A549 (cell line): ENCODE measurements around the gene CIT. TPM values are rescaled to one million over a fixed set of nuclear protein-coding genes. Genes with fewer than 3 reads are reported as not detected.

ENCODE experiments used
- ATAC-seq, 2 experiments: fragments of 200-7000 bp in 1 of 2; fragments of >200 bp in 1 of 2; cut with Nextera tagmentation in 1 of 2; cut with Tn5 transposase in 1 of 2; 3 replicates each; pipeline versions ENCODE4 v1.8.0 to v1.9.1; 2018 to 2020; ENCODE audit warnings: mild to moderate bottlenecking in 1 of 2, moderate library complexity in 1 of 2
- CTCF ChIA-PET: fragments of 300-600 bp; sonication (Branson Sonifier 250); formaldehyde crosslinking; extraction: SDS; loops from one replicate; lab custom pipeline; 2021; ENCODE audit warnings: antibody characterized with exemption, inconsistent platforms; lab: Yijun Ruan, JAX
- POLR2A ChIA-PET: fragments of 350-600 bp; formaldehyde crosslinking; extraction: SDS; loops from one replicate; lab custom pipeline; 2021; ENCODE audit warnings: antibody characterized with exemption, inconsistent platforms; lab: Yijun Ruan, JAX
- DNase-seq, 2 experiments: peaks; one replicate each; pipeline versions ENCODE4 v3.0.0 to v3.0.0-alpha.2; 2011 to 2016; ENCODE audit warnings: low read depth in 1 of 2, low spot score in 1 of 2
- FAIRE-seq: peaks from 2 replicates; lab custom pipeline; 2011; peaks lifted over from hg19 to GRCh38; lab: Jason Lieb, UNC
- H3K27ac ChIP-seq, 2 experiments: fragments of >200 bp; sonication (Bioruptor Twin); formaldehyde crosslinking; 3 replicates each; pipeline ENCODE4 v1.5.1; 2016 to 2017
- H3K4me1 ChIP-seq: fragments of >200 bp; sonication (Bioruptor Twin); formaldehyde crosslinking; 3 replicates; pipeline ENCODE4 v1.6.1; 2016
- H3K4me2 ChIP-seq: fragments of >200 bp; sonication (Bioruptor Twin); formaldehyde crosslinking; 3 replicates; pipeline ENCODE4 v1.6.1; 2016
- H3K4me3 ChIP-seq: fragments of >200 bp; sonication (Bioruptor Twin); formaldehyde crosslinking; 3 replicates; pipeline ENCODE4 v1.5.1; 2016
- H3K9me3 ChIP-seq: fragments of >200 bp; sonication (Bioruptor Twin); formaldehyde crosslinking; 3 replicates; pipeline ENCODE4 v1.6.1; 2016
- CBX2 ChIP-seq: fragments of 200-600 bp; sonication (generic); IDR thresholded peaks from 2 replicates; pipeline ENCODE4 v1.6.1; 2016; ENCODE audit warnings: low read depth, mild to moderate bottlenecking, borderline replicate concordance
- CEBPB ChIP-seq, 2 experiments: fragments of >200 bp in 1 of 2; sonication (Bioruptor Twin) in 1 of 2; formaldehyde crosslinking in 1 of 2; IDR thresholded peaks; 2 replicates each; pipeline ENCODE4 v1.6.1; 2012 to 2016
- EP300 ChIP-seq, 2 experiments: fragments of >200 bp; sonication (Bioruptor Twin); formaldehyde crosslinking; IDR thresholded peaks; 2 replicates in 1 of 2; 3 replicates in 1 of 2; pipeline ENCODE4 v1.6.1; 2016 to 2017
- FOSB ChIP-seq: fragments of 250-450 bp; sonication (Bioruptor Pico); IDR thresholded peaks from 2 replicates; pipeline ENCODE4 v1.5.0; 2020; ENCODE audit warnings: mild to moderate bottlenecking, moderate library complexity
- FOSL2 ChIP-seq, 2 experiments: fragments of 450-650 bp in 1 of 2; fragments of >200 bp in 1 of 2; sonication (Bioruptor Twin) in 1 of 2; formaldehyde crosslinking; IDR thresholded peaks; 2 replicates each; pipeline versions ENCODE4 v1.5.0 to v1.6.1; 2016 to 2020; ENCODE audit warnings: mild to moderate bottlenecking in 1 of 2, moderate library complexity in 1 of 2
- GATA3 ChIP-seq: IDR thresholded peaks from 2 replicates; pipeline ENCODE4 v1.6.1; 2012; ENCODE audit warnings: borderline replicate concordance
- HEYL ChIP-seq: fragments of 250-450 bp; sonication (Bioruptor Pico); IDR thresholded peaks from 2 replicates; pipeline ENCODE4 v1.8.0; 2021; ENCODE audit warnings: mild to moderate bottlenecking, moderate library complexity
- JUNB ChIP-seq: fragments of >200 bp; sonication (Bioruptor Twin); formaldehyde crosslinking; IDR thresholded peaks from 2 replicates; pipeline ENCODE4 v1.6.1; 2016
- KDM5A ChIP-seq: fragments of 200-600 bp; sonication (generic); IDR thresholded peaks from 2 replicates; pipeline ENCODE4 v1.6.1; 2016; ENCODE audit warnings: antibody characterized with exemption, mild to moderate bottlenecking
- MAFK ChIP-seq: fragments of 450-650 bp; IDR thresholded peaks from 2 replicates; pipeline ENCODE4 v1.6.1; 2014; ENCODE audit not compliant: partially characterized antibody
- NPAS2 ChIP-seq: fragments of 250-450 bp; sonication (Bioruptor Pico); IDR thresholded peaks from 2 replicates; pipeline ENCODE4 v1.8.0; 2022; ENCODE audit warnings: mild to moderate bottlenecking, moderate library complexity, borderline replicate concordance
- NR3C1 ChIP-seq: fragments of >200 bp; sonication (Bioruptor Twin); formaldehyde crosslinking; IDR thresholded peaks from 3 replicates; pipeline ENCODE4 v1.6.1; 2017
- PHF8 ChIP-seq: fragments of 200-600 bp; sonication (generic); IDR thresholded peaks from 2 replicates; pipeline ENCODE4 v1.6.1; 2016; ENCODE audit warnings: low read depth, mild to moderate bottlenecking, antibody characterized with exemption, moderate library complexity, borderline replicate concordance
- RARB ChIP-seq: fragments of 250-450 bp; sonication (Bioruptor Pico); IDR thresholded peaks from 2 replicates; pipeline ENCODE4 v1.8.0; 2021; ENCODE audit warnings: mild to moderate bottlenecking, moderate library complexity
- RFX5 ChIP-seq: fragments of 450-650 bp; IDR thresholded peaks from 2 replicates; pipeline ENCODE4 v1.7.1; 2014; ENCODE audit warnings: antibody characterized with exemption, mild to moderate bottlenecking, moderate library complexity
- TFCP2L1 ChIP-seq: fragments of 250-450 bp; sonication (Bioruptor Pico); IDR thresholded peaks from 2 replicates; pipeline ENCODE4 v1.5.0; 2021; ENCODE audit warnings: mild to moderate bottlenecking
- TP53 ChIP-seq: fragments of 250-450 bp; sonication (Bioruptor Pico); IDR thresholded peaks from 2 replicates; pipeline ENCODE4 v1.5.0; 2021; ENCODE audit warnings: mild to moderate bottlenecking, moderate library complexity
- ZFP36 ChIP-seq: fragments of 450-650 bp; IDR thresholded peaks from 2 replicates; pipeline ENCODE4 v1.6.1; 2014; ENCODE audit warnings: borderline replicate concordance; ENCODE audit not compliant: partially characterized antibody
- ZNF302 ChIP-seq: fragments of 250-450 bp; sonication (Bioruptor Pico); IDR thresholded peaks from 2 replicates; pipeline ENCODE4 v1.9.0; 2021; ENCODE audit warnings: inconsistent platforms, mild to moderate bottlenecking, moderate library complexity
- ZSCAN20 ChIP-seq: fragments of 250-450 bp; sonication (Bioruptor Pico); IDR thresholded peaks from 2 replicates; pipeline ENCODE4 v1.8.0; 2022; ENCODE audit warnings: mild to moderate bottlenecking, moderate library complexity
- WGBS: methylation state at CpG from one replicate; pipeline ENCODE4 v1.1.6; 2017; ENCODE audit errors: missing lambda C conversion rate; 5-methylcytosine and 5-hydroxymethylcytosine counted together
- polyA plus RNA-seq, 4 experiments: library from polyadenylated mRNA; depleted of rRNA in 3 of 4; stranded (reverse); fragments of >200 nt; fragmentation: RNase III in 1 of 4; extraction: RNeasy Plus Mini Kit Qiagen cat#74134 plus additional on column Dnase treatment in 1 of 4; gene quantifications; 2 replicates in 3 of 4; 3 replicates in 1 of 4; pipeline ENCODE4 v1.2.3, GENCODE V29; 2011 to 2017
- TF ChIP-seq, protein P1 (sequence below): fragments of 250-450 bp; sonication (Bioruptor Pico); IDR thresholded peaks from 2 replicates; pipeline ENCODE4 v1.5.0; 2021; ENCODE audit warnings: mild to moderate bottlenecking, moderate library complexity, borderline replicate concordance
- TF ChIP-seq, protein P2 (sequence below): fragments of >200 bp; sonication (Bioruptor Twin); formaldehyde crosslinking; IDR thresholded peaks from 3 replicates; pipeline ENCODE4 v1.5.1; 2016
- TF ChIP-seq, protein P3 (sequence below): fragments of >200 bp; sonication (Bioruptor Twin); formaldehyde crosslinking; IDR thresholded peaks from 2 replicates; pipeline ENCODE4 v1.6.1; 2016
- TF ChIP-seq, protein P4 (sequence below): fragments of 250-450 bp; sonication (Bioruptor Pico); IDR thresholded peaks from 2 replicates; pipeline ENCODE4 v1.5.0; 2020; ENCODE audit warnings: low read depth, mild to moderate bottlenecking, moderate library complexity
- TF ChIP-seq, protein P5 (sequence below): fragments of 150-350 bp; IDR thresholded peaks from 2 replicates; pipeline ENCODE4 v1.6.1; 2014; ENCODE audit warnings: low read depth, mild to moderate bottlenecking, low read length
- TF ChIP-seq, protein P6 (sequence below): IDR thresholded peaks from 2 replicates; pipeline ENCODE4 v1.6.1; 2012; ENCODE audit warnings: low read depth, borderline replicate concordance

CIT gene
- polyA plus RNA-seq, 2 of the 4 experiments (the other 2 are of a cell fraction), result 12.5 to 25.4 TPM

DNA sequence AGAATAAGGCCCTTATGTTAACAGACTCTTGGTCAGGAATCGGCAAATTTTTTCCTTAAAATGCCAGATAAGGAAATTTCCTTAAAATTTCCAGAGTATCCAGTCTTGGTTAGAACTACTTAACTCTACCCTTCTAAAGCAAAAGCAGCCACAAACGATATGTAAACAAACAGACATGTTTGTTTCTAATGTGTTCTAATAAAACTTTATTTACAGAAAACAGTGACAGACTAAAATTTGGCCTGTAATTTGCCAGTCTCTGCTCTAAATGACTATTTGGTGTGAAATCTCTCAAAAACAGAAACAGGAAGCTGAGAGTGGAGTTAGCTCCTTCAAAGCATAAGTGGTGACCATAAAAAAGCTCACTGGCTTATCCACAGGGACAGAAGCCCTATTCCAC, 131.0 kb downstream of the CIT start:
- no peak for ATAC-seq
- WGBS, result 88% methylated on average over 2 of the region's 2 CpGs
- H3K9me3 ChIP-seq, result peaks cover 14% of the 10 kb centered on the region
- TF ChIP-seq, protein P1, sequence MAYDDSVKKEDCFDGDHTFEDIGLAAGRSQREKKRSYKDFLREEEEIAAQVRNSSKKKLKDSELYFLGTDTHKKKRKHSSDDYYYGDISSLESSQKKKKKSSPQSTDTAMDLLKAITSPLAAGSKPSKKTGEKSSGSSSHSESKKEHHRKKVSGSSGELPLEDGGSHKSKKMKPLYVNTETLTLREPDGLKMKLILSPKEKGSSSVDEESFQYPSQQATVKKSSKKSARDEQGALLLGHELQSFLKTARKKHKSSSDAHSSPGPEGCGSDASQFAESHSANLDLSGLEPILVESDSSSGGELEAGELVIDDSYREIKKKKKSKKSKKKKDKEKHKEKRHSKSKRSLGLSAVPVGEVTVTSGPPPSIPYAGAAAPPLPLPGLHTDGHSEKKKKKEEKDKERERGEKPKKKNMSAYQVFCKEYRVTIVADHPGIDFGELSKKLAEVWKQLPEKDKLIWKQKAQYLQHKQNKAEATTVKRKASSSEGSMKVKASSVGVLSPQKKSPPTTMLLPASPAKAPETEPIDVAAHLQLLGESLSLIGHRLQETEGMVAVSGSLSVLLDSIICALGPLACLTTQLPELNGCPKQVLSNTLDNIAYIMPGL (CRISPR knock-in tag), result no peak
- no peak for TF ChIP-seq TFCP2L1 (CRISPR knock-in tag)
- TF ChIP-seq, protein P2, sequence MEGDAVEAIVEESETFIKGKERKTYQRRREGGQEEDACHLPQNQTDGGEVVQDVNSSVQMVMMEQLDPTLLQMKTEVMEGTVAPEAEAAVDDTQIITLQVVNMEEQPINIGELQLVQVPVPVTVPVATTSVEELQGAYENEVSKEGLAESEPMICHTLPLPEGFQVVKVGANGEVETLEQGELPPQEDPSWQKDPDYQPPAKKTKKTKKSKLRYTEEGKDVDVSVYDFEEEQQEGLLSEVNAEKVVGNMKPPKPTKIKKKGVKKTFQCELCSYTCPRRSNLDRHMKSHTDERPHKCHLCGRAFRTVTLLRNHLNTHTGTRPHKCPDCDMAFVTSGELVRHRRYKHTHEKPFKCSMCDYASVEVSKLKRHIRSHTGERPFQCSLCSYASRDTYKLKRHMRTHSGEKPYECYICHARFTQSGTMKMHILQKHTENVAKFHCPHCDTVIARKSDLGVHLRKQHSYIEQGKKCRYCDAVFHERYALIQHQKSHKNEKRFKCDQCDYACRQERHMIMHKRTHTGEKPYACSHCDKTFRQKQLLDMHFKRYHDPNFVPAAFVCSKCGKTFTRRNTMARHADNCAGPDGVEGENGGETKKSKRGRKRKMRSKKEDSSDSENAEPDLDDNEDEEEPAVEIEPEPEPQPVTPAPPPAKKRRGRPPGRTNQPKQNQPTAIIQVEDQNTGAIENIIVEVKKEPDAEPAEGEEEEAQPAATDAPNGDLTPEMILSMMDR, result no peak
- no peak for TF ChIP-seq RARB
- TF ChIP-seq NPAS2 (CRISPR knock-in tag), result no peak
- TF ChIP-seq, protein P3, sequence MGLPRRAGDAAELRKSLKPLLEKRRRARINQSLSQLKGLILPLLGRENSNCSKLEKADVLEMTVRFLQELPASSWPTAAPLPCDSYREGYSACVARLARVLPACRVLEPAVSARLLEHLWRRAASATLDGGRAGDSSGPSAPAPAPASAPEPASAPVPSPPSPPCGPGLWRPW, result no peak
- no peak for TF ChIP-seq HEYL (CRISPR knock-in tag)
- TF ChIP-seq GATA3, result no peak
- no peak for TF ChIP-seq CBX2
- TF ChIP-seq, protein P4, sequence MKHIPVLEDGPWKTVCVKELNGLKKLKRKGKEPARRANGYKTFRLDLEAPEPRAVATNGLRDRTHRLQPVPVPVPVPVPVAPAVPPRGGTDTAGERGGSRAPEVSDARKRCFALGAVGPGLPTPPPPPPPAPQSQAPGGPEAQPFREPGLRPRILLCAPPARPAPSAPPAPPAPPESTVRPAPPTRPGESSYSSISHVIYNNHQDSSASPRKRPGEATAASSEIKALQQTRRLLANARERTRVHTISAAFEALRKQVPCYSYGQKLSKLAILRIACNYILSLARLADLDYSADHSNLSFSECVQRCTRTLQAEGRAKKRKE, result no peak
- TF ChIP-seq, protein P5, sequence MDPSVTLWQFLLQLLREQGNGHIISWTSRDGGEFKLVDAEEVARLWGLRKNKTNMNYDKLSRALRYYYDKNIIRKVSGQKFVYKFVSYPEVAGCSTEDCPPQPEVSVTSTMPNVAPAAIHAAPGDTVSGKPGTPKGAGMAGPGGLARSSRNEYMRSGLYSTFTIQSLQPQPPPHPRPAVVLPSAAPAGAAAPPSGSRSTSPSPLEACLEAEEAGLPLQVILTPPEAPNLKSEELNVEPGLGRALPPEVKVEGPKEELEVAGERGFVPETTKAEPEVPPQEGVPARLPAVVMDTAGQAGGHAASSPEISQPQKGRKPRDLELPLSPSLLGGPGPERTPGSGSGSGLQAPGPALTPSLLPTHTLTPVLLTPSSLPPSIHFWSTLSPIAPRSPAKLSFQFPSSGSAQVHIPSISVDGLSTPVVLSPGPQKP, result no peak
- TF ChIP-seq RFX5, result no peak
- TF ChIP-seq CEBPB (IDR thresholded peaks at IDR 0.05), result no peak
- TF ChIP-seq NR3C1, result no peak
- TF ChIP-seq KDM5A, result no peak
- no peak for TF ChIP-seq PHF8
- no peak for TF ChIP-seq ZFP36
- no peak for TF ChIP-seq ZNF302
- TF ChIP-seq, all 56 proteins: peak for 0
- CTCF ChIA-PET, result interaction anchor here (0.6 kb wide), 1 partner anchor 51 kb away, joined by 3 read pairs; no protein-coding TSS in a partner anchor
- Histone ChIP-seq H3K27ac (no peak overlapping the region), H3K4me2 (no peak overlapping the region), H3K4me1 (no peaks in the 10 kb centered on the region), H3K4me3 (no peak overlapping the region)
- no peak for FAIRE-seq
- POLR2A ChIA-PET, result no interaction called here
- no peak for DNase-seq

DNA sequence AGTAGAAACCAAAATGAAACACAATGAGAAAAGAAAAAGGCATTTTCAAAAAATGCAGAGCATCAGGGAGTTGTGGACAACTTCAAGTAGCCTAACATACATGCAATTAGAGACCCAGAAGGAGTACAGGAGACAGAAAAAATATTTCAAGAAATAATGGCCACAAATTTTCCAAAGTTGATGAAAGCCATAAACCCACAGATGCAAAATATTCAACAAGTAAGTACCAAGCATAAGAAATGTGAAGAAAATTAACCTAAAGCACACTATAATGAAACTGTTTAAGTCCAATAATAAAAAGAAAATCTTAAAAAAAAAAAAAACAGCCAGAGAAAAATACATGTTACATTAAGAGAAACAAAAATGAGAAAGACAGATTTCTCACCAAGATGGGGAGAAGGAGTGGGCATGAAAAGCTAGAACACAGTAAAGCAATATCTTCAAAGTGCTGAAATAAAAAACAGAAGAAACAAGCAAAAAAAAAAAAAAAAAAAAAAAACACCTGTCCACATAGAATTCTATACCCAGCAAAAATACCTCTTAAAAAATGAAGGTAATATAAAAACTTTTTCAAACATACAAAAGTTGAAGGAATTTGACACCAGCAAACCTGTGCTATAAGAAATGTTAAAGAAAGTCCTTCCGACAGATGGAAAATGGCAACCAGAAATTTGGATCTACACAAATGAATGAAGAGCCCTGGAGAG, 132.1 kb downstream of the CIT start:
- POLR2A ChIA-PET, result no interaction called here
- H3K4me2 ChIP-seq, result no peak overlapping the region
- no peak for ATAC-seq
- CTCF ChIA-PET, result interaction anchor here (0.6 kb wide), 1 partner anchor 200 kb away, joined by 4 read pairs; no protein-coding TSS in a partner anchor
- H3K4me3 ChIP-seq, result no peak overlapping the region
- no peak overlapping the region for H3K27ac ChIP-seq
- TF ChIP-seq NPAS2 (CRISPR knock-in tag), result no peak
- TF ChIP-seq ZSCAN20 (CRISPR knock-in tag), result no peak
- TF ChIP-seq CBX2, result no peak
- TF ChIP-seq FOSL2 (IDR thresholded peaks at IDR 0.05), result no peak
- TF ChIP-seq FOSL2 (CRISPR knock-in tag; IDR thresholded peaks at IDR 0.05), result no peak
- TF ChIP-seq, protein P6, sequence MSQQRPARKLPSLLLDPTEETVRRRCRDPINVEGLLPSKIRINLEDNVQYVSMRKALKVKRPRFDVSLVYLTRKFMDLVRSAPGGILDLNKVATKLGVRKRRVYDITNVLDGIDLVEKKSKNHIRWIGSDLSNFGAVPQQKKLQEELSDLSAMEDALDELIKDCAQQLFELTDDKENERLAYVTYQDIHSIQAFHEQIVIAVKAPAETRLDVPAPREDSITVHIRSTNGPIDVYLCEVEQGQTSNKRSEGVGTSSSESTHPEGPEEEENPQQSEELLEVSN, result no peak
- no peak for TF ChIP-seq TP53 (CRISPR knock-in tag)
- no peak for TF ChIP-seq EP300 (IDR thresholded peaks at IDR 0.05)
- no peak for TF ChIP-seq NR3C1
- TF ChIP-seq RARB, result no peak
- TF ChIP-seq FOSB (CRISPR knock-in tag), result no peak
- no peak for TF ChIP-seq MAFK
- TF ChIP-seq JUNB, result no peak
- H3K4me1 ChIP-seq, result no peaks in the 10 kb centered on the region
- peaks cover 14% of the 10 kb centered on the region for H3K9me3 ChIP-seq
- DNase-seq, result no peak
- no peak for FAIRE-seq
- WGBS, result 97% methylated on average over 1 of the region's 1 CpG
